Activated naive CD8-positive, alpha-beta T cell treated with anti-CD3 and anti-CD28 coated beads, Interleukin-2, amount 50 U/mL, for 24 hours (primary cell): ENCODE data around the gene AATF.

Experiments used
- ATAC-seq: fragments of 150-1000 bp; cut with Tn5 transposase; one replicate; pipeline ENCODE4 v1.10.0; 2021
- DNase-seq: peaks from one replicate; pipeline ENCODE4 v3.0.0; 2021
- H3K27ac Mint-ChIP-seq: one replicate; pipeline ENCODE4 v1.8.0; 2021; ENCODE audit warnings: mild to moderate bottlenecking, mixed read lengths
- H3K27me3 Mint-ChIP-seq: one replicate; pipeline ENCODE4 v1.8.0; 2021; ENCODE audit warnings: mixed read lengths
- H3K36me3 Mint-ChIP-seq: one replicate; pipeline ENCODE4 v1.8.0; 2021; ENCODE audit warnings: low read depth, mixed read lengths
- H3K4me1 Mint-ChIP-seq: one replicate; pipeline ENCODE4 v1.8.0; 2021; ENCODE audit warnings: mixed read lengths
- H3K4me3 Mint-ChIP-seq: one replicate; pipeline ENCODE4 v1.8.0; 2021; ENCODE audit warnings: mild to moderate bottlenecking, moderate library complexity, mixed read lengths
- H3K9me3 Mint-ChIP-seq: one replicate; pipeline ENCODE4 v1.8.0; 2021; ENCODE audit warnings: mixed read lengths

The AATF gene

DNA sequence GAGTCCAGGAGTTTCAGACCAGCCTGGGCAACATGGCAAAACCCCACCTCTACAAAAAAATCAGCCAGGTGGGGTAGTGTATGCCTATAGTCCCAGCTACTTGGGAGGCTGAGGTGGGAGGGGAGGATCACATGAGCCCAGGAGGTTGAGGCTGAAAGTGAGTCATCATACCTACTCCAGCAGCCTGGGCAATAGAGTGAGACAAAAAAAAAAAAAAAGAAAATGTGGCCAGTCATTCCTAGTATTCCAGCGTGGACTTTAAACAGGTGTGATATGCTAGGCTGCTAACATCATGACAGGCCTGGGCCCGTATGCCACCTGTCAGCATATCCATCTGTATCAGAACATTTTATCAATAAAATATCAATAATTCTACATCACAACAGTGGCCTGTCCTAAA lies 143.3 kb downstream of the AATF start:
- DNase-seq (no peak), ATAC-seq (no peak)
- Mint-ChIP-seq H3K4me1 (peaks cover 40% of the 10 kb centered on the region), H3K36me3 (peaks cover 41% of the 10 kb centered on the region), H3K27ac (no peak overlapping the region), H3K4me3 (no peak overlapping the region), H3K9me3 (no peaks in the 10 kb centered on the region), H3K27me3 (no peaks in the 10 kb centered on the region)

DNA sequence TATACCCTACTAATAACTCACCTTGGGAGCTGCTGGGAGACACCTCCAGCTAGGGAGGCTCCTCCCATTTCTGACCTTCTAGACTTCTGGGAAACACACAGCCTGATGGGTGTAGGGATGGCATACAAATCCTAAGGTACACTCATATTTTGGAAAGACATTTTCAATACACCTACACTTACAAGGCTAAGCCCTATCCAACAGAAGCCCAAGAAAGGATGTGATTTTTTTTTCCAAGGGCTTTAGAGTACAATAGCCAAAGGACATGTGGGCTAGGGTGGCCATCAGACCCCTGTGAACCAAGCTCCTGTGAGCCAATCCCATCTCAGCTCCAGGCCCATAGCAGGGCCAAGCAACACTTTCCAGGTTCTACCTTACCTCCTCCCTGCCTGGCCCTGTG lies 143.9 kb downstream of the AATF start:
- Mint-ChIP-seq H3K36me3 (peaks cover 40% of the 10 kb centered on the region), H3K9me3 (no peaks in the 10 kb centered on the region), H3K27ac (no peak overlapping the region), H3K4me3 (no peak overlapping the region), H3K4me1 (peaks cover 39% of the 10 kb centered on the region), H3K27me3 (no peaks in the 10 kb centered on the region)
- no peak for DNase-seq
- ATAC-seq, result no peak

DNA sequence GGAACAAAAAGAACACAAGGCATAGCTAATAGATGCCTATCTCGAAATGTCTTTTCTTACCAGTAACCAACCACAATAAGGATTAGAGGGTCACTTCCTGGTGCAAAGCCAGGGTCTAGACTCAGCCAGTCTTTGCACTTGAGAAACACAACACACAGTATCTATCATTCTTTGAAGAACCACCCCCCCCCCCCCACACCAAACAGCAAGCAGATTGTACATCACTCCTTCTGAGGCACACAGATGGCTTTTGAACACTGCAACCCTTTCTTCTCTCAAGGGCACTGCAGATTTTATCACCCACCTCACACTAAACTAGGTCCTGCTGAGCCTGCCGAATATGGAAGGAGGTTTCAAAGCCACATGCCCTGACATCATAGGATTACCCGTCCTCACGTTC lies 145.6 kb downstream of the AATF start:
- H3K4me3 Mint-ChIP-seq, result no peak overlapping the region
- DNase-seq (no peak), ATAC-seq (no peak)
- H3K27me3 Mint-ChIP-seq, result no peaks in the 10 kb centered on the region
- H3K36me3 Mint-ChIP-seq, result peaks cover 42% of the 10 kb centered on the region
- H3K4me1 Mint-ChIP-seq, result peaks cover 26% of the 10 kb centered on the region
- no peaks in the 10 kb centered on the region for H3K9me3 Mint-ChIP-seq
- no peak overlapping the region for H3K27ac Mint-ChIP-seq

- Mint-ChIP-seq H3K4me3 (no peak overlapping the region), H3K27ac (no peak overlapping the region), H3K9me3 (no peaks in the 10 kb centered on the region), H3K27me3 (no peaks in the 10 kb centered on the region), H3K4me1 (peaks cover 11% of the 10 kb centered on the region), H3K36me3 (peaks cover 42% of the 10 kb centered on the region)
- DNase-seq, result no peak
- ATAC-seq, result no peak
Measured at GRCh38 chr17:37096071-37096470, 147.3 kb downstream of the AATF start.

DNA sequence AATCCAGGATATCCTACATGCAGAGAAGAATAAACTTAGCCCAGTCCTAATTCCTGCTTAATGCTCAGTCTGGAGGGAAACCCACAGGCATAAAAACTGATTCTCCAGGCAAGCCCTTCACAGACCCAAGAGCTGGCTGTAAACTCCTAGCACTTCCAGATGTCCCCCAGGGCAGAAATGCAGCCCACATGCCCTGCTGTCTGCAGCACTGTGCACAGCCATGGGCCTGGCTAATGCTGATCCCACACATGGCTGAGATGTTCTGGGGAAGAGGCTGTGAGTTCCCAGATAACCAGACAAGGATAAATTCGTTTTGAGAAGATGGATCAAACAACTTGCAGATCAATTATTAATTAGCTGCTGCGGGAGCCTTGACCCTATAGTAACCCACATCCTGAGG lies 148.4 kb downstream of the AATF start:
- Mint-ChIP-seq H3K4me3 (no peak overlapping the region), H3K27me3 (no peaks in the 10 kb centered on the region), H3K36me3 (peaks cover 47% of the 10 kb centered on the region), H3K4me1 (peaks cover 3% of the 10 kb centered on the region), H3K27ac (no peak overlapping the region), H3K9me3 (no peaks in the 10 kb centered on the region)
- DNase-seq, result no peak
- ATAC-seq, result no peak

DNA sequence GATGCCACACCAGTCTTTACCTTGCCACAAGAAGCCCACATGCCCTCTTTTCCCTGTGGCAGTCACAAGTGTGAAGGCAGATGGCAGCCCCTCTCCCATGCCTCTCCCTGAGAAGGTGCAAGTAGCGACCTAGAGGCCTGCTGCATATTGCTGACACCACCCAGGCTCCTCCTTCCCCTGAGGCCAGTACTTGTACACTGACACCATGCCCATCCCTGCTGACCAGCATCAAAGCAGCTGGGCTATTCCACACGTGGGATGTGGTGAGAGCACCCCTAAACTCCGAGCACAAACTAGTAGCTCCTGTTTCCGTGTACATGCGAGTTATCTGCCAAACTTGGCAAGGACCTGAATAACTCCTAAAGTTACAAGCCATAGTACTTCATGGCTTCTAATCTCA lies 149.4 kb downstream of the AATF start:
- no peaks in the 10 kb centered on the region for H3K27me3 Mint-ChIP-seq
- ATAC-seq (no peak), DNase-seq (no peak)
- H3K4me3 Mint-ChIP-seq, result no peak overlapping the region
- no peaks in the 10 kb centered on the region for H3K9me3 Mint-ChIP-seq
- H3K36me3 Mint-ChIP-seq, result peaks cover 46% of the 10 kb centered on the region
- no peak overlapping the region for H3K27ac Mint-ChIP-seq
- H3K4me1 Mint-ChIP-seq, result no peaks in the 10 kb centered on the region

DNA sequence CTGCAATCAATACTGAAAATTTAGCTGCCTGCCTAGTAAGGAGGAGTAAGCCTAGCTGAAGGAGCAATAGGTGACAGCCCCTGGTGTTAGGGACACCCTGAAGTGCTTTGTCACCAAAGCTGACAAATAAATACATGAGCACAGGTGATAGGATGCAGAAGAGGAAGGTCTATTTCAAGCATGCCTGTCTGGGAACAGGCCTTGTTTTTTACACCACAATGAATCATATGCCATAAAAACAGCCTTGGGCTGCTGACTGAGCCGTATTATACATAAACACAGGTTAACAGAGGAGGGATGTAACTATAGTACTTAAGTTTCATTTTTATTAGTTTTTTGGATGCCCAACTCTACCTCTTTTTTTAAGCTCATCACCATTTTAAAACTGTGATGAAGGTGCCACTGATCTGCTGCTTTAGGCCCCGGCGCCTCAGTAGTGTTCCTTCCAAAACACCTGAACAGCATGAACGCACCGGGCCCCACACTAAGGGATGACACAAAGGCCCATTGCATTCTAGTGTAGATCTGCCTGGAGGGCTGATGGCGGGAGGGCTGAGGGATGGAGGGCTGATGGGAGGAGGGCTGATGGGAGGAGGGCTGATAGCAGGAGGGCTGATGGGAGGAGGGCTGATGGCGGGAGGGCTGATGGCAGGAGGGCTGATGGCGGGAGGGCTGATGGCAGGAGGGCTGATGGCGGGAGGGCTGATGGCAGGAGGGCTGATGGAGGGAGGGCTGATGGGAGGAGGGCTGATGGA lies 150.3 kb downstream of the AATF start:
- ATAC-seq (no peak), DNase-seq (no peak)
- no peaks in the 10 kb centered on the region for H3K9me3 Mint-ChIP-seq
- no peaks in the 10 kb centered on the region for H3K27me3 Mint-ChIP-seq
- H3K36me3 Mint-ChIP-seq, result peaks cover 41% of the 10 kb centered on the region
- H3K27ac Mint-ChIP-seq, result no peak overlapping the region
- no peak overlapping the region for H3K4me3 Mint-ChIP-seq
- H3K4me1 Mint-ChIP-seq, result no peaks in the 10 kb centered on the region

DNA sequence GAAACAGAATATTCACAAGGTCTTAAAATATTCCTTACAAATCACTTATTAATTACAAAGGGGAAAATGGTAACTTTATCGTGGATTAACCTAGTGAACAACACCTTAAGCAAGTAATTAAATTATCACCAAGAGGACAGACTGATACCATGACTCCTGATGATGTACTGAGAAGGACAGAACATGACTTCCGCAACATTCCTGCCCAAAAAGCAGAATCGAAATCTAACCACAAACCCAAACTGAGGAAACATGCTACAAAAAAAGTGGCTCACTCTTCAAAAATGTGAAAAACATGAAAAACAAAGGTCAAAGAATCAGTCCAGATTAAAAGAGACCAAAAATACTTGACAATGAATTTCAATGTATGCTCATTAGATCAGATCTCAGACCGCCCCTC lies 151.5 kb downstream of the AATF start:
- Mint-ChIP-seq H3K27ac (no peak overlapping the region), H3K4me1 (no peaks in the 10 kb centered on the region), H3K27me3 (no peaks in the 10 kb centered on the region), H3K4me3 (no peak overlapping the region), H3K9me3 (no peaks in the 10 kb centered on the region), H3K36me3 (peaks cover 36% of the 10 kb centered on the region)
- DNase-seq, result no peak
- ATAC-seq, result no peak

DNA sequence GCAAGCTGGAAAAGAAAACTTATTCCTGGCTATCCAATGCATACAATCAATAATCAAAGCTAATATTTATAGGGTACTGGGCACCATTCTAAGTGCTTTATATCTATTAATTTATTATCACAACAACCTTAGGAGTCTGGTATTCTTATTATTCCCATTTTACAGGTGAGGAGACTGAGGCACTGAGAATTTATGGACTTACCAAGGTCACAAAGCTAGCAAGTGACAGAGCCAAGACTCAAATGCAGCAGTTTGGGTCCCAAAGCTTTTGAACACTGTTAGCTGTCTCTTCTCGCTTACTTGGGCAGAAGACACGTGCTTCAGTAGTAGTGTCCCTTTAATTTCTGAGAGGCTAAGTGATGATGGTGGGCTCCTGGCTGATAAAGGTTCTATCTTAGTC lies 152.6 kb downstream of the AATF start:
- Mint-ChIP-seq H3K4me3 (no peak overlapping the region), H3K27me3 (no peaks in the 10 kb centered on the region)

DNA sequence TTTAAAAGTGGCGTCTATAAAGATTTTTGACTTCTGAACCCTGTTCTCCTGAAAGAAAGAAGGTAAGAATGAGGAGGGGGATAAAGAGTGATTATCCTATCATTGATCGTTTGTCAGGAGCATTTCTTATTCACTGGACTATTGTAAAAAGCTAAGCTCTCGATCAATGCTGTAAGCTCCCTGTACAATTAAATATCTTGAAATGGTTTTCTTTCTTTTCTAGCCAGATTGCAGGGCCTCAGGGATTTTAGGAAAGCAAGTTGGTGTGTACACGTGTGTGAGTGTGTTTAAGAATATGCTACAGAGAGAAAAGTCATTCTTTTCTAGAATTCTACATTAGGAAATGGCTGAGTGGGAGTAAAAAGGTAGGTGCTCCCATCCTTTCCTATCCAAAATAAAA lies 154.5 kb downstream of the AATF start:
- no peak for DNase-seq
- H3K4me1 Mint-ChIP-seq, result no peaks in the 10 kb centered on the region
- no peak overlapping the region for H3K4me3 Mint-ChIP-seq
- no peaks in the 10 kb centered on the region for H3K27me3 Mint-ChIP-seq
- H3K9me3 Mint-ChIP-seq, result no peaks in the 10 kb centered on the region
- ATAC-seq, result no peak
- H3K36me3 Mint-ChIP-seq, result peaks cover 17% of the 10 kb centered on the region
- H3K27ac Mint-ChIP-seq, result no peak overlapping the region

More for the DNA sequence above, 152.6 kb downstream of the AATF start:
- H3K36me3 Mint-ChIP-seq, result peaks cover 29% of the 10 kb centered on the region
- DNase-seq (no peak), ATAC-seq (no peak)
- no peaks in the 10 kb centered on the region for H3K4me1 Mint-ChIP-seq
- no peaks in the 10 kb centered on the region for H3K9me3 Mint-ChIP-seq
- H3K27ac Mint-ChIP-seq, result no peak overlapping the region

GRCh38 chr17:37106049-37106448 lies 157.3 kb downstream of the AATF start:
- ATAC-seq (no peak), DNase-seq (no peak)
- peaks cover 31% of the 10 kb centered on the region for H3K36me3 Mint-ChIP-seq
- no peaks in the 10 kb centered on the region for H3K4me1 Mint-ChIP-seq
- no peaks in the 10 kb centered on the region for H3K27me3 Mint-ChIP-seq
- H3K27ac Mint-ChIP-seq, result peak overlapping the region; percentile 39
- H3K4me3 Mint-ChIP-seq, result no peak overlapping the region
- H3K9me3 Mint-ChIP-seq, result no peaks in the 10 kb centered on the region
